Loucy (cell line): ENCODE measurements around the gene OR52I1.

Source experiments
- CTCF ChIP-seq: fragments of 200-600 bp; sonication (generic); conservative IDR thresholded peaks from 2 replicates; pipeline ENCODE4 v1.5.1; 2014; ENCODE audit warnings: mild to moderate bottlenecking, antibody characterized with exemption, low read length
- EZH2phosphoT487 ChIP-seq: fragments of 200-600 bp; IDR thresholded peaks from 2 replicates; pipeline ENCODE4 v1.6.1; 2018; ENCODE audit warnings: antibody characterized with exemption, mild to moderate bottlenecking, moderate library complexity, borderline replicate concordance

- TF ChIP-seq EZH2phosphoT487 = no peak
- TF ChIP-seq CTCF = no peak
Observed at GRCh38 chr11:4607781-4608666, 14.2 kb downstream of the OR52I1 start, which contains the start of gene TRIM68.
